NCI-H1417 (cell line): Measurements from ENCODE around the gene ARID5A.

ENCODE experiments used
- DNase-seq, 3 experiments: peaks; one replicate each; lab custom pipeline; 2025; lab: John Stamatoyannopoulos, UW

ARID5A gene

GRCh38 chr2:96528006-96528699 lies 8.4 kb upstream of the ARID5A start:
- DNase-seq = no peak

- DNase-seq = no peak
Observed at GRCh38 chr2:96528700-96529375, 7.7 kb upstream of the ARID5A start.

DNA sequence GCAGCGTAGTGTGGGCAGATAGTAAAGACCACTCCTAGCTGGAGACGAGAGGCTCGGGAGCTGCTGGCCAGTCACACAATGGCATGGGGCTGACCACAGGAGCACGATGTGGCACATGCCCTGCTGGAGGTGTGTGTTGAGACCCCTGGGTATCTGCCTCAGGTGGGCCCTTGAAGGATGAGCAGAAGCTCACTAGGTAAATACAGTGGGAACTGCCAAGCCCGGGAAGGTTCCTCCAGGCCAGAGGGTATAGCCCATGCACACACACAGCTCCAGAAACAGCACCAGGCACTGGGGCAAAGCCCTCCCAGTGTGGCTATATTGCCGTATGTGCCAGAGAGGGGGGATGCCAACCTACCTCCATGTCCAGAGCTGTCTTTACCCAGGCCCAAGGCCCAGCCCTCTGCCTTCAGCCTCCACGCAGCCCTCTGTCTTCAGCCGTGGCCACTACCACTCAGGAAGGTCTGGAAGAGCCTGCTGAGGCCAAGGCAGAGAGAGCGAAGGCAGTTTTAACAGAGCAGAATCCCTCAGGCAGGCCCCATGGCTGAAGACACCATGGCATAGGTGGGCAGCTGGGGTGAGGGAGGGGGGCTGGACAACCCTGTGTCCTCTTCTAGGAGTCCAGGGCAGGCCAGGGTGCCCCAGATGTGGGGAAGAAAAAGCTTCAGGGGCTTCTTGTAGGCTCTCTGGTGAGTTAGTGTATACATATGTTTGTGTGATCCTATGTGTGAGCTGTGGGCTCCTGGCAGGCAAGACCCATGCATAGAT lies 7.0 kb upstream of the ARID5A start:
- DNase-seq = no peak

GRCh38 chr2:96530144-96530430 lies 6.5 kb upstream of the ARID5A start:
- DNase-seq = no peak

GRCh38 chr2:96530474-96531357 lies 5.8 kb upstream of the ARID5A start:
- DNase-seq = no peak

DNA sequence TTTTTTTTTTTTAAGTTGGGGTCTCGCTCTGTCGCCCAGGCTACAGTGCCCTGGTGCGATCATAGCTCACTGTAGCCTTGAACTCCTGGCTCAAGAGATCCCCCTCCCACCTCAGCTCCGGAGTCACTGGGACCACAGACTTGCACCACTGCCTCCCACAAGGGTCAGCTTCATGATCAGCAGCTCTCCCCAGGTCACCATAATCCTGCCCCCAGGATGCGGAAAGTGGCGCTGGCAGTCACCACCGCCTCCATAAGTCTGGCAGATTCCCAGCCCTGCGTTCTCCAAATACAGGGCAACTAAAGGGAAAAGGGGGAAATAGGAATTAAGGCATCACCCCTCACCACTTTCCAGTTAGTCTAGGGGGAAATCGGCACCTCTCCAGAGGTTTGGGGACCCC lies 5.2 kb upstream of the ARID5A start:
- DNase-seq = no peak

DNA sequence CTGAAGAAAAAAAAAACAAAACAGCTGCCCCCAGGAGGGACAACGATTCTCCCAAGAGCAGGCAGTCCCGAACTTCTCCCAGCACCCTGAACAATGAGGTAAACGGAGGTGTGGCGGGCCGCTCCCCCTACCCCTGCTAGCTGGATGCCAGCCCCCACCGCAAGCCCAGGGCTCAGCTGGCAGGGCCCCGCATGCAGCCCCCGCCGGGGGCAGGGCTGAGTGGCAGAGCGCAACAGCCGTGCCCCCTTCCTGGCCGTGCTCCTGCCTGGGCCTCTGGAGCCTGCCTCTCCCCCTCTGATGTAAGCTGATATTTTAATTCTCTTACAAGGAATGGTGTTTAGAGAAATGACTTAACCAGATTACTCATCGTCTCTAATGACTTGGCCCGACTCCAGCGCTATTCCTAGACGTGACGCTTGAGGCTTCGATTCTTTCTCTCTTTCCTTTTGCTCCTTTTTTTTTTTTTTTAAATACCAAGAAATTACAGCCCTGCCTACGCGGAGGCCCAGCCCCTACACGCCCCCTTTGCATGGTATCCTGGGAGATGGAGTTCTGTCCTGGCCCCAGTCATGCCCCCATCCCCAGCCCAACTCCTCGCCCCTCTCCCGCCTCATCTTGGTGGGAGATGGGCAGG lies 4.6 kb upstream of the ARID5A start:
- DNase-seq = peak; percentile 64 to 92 (median 79)

DNA sequence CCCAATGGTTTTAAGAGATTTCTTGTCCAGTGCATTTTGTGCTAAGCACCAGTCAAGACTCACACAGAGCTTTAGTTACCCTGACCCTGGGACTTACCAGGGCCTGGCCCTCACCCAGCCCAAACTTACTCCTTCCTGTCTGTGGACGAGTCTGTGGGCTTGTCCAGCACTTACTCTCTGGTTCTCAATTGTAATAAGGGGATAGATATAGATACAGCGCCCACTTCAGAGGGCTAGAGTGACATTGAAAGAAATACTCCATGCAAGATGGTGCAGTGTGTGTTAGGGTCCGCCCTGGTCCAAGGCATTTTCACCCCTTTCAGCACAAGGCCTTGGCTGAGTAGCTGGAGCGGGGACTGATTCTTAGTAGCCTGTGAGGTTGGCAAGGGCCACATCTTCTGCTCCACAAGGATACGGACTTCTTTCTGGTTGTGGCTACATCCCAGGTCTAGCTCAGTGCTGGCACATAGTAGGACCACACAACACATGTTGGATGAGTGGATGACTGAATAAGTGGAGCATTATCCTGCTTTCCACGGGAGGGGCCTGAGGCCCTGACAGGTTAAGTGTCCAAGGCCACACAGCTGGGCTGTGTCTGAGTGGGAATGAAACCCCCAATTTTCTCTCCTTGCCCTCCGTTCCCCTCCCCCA lies 3.8 kb upstream of the ARID5A start:
- DNase-seq = no peak

DNA sequence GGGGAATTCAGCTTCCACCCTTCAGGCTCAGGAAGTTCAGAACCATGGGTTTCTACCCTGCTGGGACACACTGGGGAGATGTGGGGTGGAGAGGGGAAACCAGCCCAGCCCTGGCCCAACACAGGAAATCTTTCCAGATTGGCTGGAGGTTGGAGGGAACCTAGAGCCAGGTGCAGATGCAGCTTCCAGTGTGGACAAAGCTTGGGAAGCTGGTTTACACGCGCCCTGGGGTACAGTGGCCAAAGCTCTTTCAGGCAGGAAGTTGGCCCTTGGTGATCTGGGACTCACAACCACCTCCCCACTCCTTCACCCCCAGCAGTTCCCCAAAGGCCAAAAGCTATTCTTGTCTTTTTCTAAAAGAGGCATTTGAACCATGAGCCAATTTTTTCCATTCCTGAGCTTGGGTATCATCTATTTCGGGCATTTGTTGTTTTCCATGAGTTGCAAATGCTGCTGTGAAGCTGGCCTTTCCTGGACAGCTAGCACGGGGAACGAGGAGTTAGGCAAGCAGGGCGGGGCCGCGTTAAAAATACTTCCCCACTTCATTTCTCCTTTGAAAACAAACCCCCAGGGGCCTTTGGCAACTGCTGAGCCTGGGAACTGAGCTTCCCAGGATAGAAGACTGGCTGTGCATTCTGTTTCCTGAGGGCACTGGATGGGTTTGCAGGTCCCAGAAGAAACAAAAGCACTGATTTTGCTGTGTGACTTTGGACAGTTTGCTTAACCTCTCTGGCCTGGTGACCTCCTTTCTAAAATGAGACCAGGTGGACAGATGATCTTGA lies 3.1 kb upstream of the ARID5A start:
- DNase-seq = no peak

GRCh38 chr2:96534141-96534540 lies 2.4 kb upstream of the ARID5A start:
- no peak for DNase-seq

GRCh38 chr2:96534701-96535181 lies 1.8 kb upstream of the ARID5A start:
- peak in 2 of 3 experiments; percentile 34 to 73 for DNase-seq

- no peak for DNase-seq
Observed at GRCh38 chr2:96535331-96535730, 1.2 kb upstream of the ARID5A start.

DNA sequence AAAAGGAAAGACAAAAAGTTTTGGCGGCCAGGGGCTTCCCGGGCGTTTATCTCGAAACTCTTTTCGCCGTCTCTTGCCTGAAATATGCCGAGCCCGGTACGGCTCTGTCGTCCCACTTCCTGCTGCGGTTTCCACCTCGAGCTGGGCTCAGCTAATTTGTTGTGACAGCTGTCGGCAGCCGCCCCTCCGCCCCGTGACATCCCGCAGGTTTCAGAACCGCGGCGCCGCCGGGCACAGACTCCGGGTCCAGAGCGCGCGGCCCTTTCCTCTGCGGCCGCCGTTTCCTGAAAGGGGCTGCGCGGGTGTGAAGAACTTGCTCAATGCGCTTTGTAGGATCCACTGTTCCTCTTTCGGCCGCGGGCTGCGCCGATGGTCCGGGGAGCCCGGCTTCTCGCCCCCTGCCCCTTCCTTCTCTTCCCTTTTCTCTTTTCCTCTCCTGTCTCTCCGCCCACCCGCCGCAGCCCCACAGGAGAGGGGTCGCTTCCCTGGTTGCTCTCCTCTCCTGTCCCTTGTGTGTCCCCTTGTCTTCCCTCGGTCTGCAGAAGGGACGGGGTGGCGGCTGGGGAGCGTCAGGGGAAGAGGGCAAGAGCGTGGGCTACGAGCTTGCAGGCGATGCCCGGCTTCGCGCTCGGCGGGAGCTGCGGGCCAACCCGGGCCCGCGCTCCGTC lies 648 bp downstream of the ARID5A start:
- peak; percentile 13 to 65 (median 57) for DNase-seq

DNA sequence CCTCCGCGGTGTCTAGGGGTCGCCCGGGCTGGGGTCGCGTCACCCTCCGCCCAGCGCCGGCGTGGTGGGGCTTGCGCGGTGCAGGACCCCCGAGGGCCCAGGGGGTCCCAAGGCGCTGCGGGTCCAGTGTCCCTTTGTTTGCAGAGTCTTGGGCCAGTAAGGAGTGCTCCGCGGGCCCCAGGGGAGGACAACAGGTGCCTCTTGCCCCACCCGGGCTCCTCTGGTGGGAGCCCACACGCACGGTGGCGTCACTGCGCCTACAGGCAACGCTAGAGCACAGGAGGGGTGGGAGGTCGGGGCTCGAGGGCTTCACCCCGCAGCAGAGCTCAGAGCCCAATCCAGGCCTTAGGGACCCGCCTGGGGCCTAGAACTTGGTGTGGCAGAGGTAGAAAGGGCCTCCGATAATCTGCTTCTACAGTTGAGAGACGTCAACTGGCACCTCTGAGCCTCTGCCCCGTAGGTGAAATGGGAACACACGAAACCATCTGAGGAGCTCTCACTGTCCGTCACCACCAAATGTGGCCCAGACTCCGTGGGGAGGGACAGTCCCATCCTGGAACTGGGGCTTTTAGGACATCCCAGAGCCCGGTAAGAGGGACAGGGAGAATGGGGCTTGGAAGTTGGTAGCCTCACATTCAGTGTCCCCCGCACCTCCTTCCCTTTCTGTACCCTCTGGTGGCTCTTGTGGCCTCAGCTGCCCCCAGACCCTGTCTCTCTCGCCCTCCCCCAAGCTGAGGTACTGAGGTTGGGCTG lies 1.4 kb downstream of the ARID5A start:
- peak in 1 of 3 experiments; percentile 20 for DNase-seq

- DNase-seq = no peak
Observed at GRCh38 chr2:96538487-96539214, 2.1 kb downstream of the ARID5A start.

DNA sequence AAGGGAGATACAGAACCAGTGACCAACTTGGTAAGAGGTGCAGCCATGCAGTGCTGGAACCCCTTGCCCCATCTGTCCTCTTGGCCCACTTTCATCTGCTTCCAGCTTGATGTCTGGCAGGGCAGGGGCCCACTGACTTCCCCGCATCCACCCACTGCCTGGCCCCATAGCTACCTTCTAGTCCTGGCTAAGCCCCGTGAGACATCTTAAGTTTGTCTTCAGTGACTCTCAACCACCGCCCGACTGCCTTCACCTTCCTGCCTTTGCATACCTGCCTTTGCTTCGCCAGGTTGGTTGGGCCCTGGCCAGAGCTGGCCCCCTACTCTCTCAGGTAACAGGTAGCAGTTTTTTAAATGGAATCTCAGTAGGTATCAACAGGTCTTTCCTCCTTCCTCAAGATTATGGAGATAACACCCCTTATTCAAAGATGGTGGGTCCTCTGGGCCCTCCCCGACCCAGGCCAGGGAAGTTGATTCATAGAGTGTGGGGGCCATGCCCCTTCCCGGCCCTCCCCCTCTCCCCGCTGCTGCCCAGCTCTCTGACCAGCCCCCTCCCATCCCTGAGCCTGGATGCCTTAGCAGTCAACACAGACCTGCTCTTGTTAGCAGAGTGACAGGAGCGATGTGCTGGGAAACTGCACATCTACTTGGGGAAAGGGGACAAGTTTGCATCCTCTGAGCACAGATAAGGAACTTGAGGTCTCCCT lies 2.8 kb downstream of the ARID5A start:
- DNase-seq = no peak

DNA sequence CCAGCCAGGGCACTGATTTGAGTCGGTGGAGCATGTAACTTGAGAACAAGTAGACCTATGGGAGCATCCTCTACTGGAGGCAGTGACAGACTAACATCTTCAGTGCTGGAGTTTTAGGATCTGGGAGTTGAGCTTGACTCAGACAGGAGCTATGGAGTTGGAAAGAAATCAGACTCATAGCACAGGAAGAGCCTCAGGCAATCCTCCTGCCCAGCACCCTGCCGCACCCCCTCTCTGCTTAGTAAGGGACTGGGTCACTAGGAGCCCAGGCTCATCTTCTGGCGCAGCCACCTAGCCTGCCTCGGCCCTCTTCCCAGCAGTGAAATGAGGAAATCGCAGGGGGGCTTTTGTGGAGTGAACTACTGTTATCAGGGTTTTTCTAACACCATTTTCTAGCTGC lies 3.6 kb downstream of the ARID5A start:
- DNase-seq = no peak
